GM19328 (cell line): ENCODE results near the gene ATR.
"Not testable (repeated sequence)": the region's sequence is repeated elsewhere in the genome, so short reads cannot be mapped to it uniquely, and the experiment has no call there.

ENCODE experiments used
- ATAC-seq: cut with Tn5 transposase; IDR thresholded peaks from one replicate; pipeline ENCODE4 v1.9.1; 2021; ENCODE audit warnings: mild to moderate bottlenecking, moderate library complexity; ENCODE audit not compliant: unreplicated experiment

The ATR gene

DNA sequence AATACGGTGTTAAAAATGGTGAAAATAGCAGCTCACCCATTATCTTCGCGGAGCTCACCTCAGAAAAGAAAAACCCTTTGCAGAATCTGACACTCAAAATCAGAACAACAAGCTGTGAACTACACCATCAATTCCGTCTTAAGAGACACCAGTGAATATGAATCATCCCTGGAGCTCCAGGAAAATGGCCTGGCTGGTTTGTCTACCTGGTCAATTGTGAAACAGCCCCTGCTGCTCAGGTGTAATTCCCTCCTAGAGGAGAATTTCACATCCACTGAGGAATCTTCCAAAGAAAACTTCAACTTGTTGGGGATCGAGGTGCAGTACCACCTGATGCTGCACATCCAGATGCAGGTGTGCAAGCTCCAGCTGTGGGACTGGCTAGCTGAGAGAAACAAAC is 127.7 kb downstream of the ATR start:
- ATAC-seq, result no peak

DNA sequence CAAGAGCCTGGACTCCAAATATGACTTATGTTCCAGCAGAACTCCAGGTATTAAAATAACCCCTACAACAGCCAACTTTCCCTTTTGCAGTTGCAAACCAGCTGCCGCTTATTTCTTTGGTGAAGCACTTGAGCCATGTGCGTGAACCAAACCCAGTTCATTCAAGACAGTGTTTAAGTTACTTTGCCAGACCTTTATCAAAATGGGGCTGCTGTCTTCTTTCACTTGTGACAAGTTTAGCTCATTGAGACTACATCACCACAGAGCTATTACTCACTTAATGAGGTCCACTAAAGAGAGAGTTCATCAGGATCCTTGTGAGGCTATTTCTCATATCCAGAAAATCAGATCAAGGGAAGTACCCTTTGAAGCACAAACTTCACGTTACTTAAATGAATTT is 128.3 kb downstream of the ATR start:
- no peak for ATAC-seq

DNA sequence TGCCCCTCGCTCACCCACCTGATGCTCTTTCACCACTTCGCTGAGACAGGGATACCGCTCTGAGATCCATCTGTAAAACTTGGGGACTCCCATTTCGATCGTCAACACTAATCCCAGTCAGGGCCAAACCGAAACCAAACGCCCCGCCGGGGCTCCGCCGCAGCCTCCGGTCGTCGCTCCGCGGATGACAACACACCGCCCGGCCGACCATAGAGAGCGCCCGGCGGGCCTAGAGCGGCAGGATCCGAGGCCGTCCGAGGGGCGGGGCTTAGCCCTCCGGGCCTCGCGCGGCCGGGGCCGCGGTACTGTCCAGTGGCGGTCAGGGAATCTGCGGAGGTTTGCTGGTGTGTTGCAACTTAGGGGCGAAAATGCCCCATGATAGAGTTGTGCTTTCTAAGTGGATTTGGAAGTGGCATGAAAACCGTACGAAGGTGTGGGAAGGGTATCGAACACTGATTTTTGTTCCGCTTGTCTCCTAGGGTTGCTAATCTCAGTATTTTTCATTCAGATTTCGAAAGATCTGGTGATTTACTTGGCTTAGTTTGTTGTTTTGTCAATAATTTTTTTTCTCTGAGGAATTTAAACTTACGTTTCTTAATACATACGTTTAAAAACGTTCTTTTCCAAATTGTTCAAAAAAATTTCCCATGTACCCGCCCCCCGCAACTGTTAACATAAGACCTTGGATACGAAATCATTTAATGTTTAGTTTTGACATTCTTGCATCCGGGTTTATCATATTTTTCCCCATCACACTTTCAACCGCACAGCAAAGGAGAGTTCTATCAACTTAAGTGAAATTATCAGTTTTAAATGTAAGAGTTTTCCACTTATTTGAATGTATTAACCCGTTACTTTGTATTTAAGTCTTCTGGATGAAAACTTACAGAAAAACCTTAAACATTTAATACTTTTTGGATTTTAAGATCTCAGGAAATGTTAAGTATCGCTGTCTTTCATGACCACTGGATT is 130.4 kb downstream of the ATR start, which contains the start of gene XRN1:
Gene XRN1, minus strand, starts transcription at position 186 of the 972 bp plus-strand sequence. Its CDS starts 93 bp downstream, at position 93.
- ATAC-seq, result peak; percentile 81

DNA sequence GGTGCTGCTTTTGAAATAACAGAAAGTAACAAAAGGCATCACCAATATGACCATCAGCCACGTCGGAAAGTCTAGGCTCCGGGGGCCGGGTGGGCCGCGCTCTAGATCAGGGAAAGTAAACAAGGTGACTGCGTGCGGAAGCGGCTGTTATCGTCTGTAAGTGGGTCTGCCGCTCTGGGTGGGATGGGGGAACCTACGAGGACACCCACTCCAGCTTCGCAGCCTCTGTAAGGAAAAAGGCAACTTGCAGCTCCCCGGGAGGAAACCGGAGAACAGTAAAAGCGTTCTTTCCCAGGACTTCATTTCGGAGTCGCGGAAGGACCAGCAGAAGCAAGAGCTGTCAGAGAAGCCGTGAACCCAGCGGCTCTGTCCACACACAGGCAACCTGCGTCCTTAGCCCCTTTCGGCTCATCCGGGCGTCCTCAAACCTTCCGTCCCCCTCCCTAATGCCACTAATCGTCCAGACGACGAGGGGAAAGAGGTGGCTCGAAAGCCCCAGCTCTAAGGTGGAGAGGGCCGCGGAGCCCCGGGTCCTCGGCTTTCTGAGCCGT is 131.2 kb downstream of the ATR start:
- ATAC-seq, result peak; percentile 25

DNA sequence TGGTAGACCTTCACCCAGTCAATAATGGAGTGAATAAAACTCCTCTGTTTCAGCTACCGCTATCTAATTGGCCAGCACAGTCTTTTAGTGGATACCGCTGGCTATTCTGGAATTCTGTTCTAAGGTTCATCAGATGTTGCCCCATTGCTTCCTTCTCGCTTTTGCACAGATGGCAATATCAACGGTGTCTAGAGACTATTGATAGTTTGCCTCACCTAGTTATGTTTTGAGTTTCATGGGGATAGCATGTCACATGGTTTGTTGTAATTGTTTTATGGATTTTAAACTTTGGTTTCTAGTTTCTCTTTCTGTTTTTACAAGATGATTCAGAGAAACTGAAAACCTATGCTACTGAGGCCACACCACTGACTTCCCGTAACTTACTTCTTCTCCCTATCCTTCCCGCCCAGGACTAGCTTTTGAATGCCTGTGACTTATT is 132.7 kb downstream of the ATR start:
- no peak for ATAC-seq

DNA sequence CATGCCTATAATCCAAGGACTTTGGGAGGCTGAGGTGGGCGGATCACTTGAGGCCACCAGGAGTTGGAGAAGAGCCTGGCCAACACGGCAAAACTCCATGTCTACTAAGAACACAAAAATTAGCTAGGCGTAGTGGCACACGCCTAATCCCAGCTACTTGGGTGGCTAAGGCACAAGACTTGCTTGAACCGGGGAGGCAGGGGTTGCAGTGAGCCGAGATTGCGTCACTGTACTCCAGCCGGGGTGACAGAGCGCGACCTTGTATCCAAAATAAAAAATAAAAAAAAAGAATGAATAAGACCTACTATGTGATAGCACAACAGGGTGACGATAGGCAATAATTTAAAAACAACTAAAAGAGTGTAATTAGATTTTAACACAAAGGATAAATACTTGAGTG is 134.2 kb downstream of the ATR start:
- no peak for ATAC-seq

DNA sequence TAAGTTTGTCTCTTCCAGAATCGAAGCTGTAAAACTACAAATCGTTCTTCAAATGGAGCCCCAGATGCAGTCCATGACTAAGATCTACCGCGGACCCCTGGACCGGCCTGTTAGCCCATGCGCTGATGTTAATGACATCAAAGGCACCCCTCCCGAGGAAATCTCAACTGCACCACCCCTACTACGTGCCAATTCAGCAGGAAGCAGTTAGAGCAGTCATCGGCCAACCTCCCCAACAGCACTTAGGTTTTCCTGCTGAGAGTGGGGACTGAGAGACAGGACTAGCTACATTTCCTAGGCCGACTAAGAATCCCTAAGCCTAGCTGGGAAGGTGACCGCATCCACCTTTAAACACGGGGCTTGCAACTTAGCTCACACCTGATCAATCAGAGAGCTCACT is 135.5 kb downstream of the ATR start:
- not testable (repeated sequence) for ATAC-seq

DNA sequence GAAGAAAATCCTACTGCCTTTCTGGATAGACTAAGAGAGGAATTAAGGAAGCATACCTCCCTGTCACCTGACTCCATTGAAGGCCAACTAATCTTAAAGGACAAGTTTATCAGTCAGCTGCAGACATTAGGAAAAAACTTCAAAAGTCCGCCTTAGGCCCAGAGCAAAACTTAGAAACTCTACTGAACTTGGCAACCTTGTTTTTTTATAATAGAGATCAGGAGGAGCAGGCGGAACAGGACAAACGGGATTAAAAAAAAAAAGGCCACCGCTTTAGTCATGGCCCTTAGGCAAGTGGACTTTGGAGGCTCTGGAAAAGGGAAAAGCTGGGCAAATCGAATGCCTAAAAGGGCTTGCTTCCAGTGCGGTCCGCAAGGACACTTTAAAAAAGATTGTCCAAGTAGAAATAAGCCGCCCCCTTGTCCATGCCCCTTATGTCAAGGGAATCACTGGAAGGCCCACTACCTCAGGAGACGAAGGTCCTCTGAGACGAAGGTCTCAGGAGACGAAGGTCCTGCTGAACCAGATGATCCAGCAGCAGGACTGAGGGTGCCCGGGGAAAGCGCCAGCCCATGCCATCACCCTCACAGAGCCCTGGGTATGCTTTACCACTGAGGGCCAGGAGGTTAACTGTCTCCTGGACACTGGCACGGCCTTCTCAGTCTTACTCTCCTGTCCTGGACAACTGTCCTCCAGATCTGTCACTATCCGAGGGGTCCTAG is 138.9 kb downstream of the ATR start:
- not testable (repeated sequence) for ATAC-seq

DNA sequence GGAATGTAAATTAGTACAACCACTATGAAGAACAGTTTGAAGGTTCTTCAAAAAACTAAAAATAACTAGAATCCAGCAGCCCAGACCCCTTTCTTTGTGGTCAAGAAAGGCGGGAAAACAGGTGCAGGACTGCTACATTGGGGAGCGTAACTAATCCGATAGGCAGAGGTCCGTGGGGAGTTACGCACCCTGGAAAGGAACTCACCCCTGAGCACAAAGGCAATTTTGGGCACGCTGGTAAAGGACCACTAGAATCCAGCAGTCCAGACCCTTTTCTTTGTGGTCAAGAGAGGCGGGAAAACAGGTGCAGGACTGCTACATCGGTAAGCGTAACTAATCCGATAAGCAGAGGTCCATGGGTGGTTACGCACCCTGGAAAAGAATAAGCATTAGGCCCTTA is 140.4 kb downstream of the ATR start:
- ATAC-seq, result not testable (repeated sequence)

DNA sequence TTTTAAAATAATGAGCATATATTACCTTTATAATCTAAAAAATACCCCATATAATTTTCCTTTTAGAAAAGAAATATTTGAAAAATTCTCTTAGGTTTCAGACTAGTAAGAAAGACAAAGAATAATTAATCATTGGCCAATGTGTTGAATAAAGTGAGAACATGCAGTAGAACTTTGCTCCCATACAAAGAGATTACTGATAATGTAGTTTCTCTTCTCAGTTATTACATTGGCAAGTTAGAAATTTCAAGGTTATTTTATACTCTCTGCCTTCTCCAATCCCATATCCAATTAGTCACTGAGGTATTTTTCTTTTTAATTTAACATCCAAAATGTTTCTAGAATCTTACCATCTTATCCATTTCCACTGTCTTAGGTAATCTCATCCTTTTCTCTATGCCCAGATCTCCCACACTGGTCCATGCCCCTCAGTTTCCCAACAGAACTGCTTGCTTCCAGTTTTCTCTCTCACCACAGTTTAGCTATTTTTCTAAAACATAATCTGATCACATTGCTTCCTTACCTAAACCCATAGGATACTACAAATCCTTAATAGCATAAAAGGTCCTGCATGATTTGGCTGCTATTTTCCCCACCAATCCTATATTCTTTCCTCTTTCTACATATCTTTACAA is 141.5 kb downstream of the ATR start:
- ATAC-seq, result no peak

DNA sequence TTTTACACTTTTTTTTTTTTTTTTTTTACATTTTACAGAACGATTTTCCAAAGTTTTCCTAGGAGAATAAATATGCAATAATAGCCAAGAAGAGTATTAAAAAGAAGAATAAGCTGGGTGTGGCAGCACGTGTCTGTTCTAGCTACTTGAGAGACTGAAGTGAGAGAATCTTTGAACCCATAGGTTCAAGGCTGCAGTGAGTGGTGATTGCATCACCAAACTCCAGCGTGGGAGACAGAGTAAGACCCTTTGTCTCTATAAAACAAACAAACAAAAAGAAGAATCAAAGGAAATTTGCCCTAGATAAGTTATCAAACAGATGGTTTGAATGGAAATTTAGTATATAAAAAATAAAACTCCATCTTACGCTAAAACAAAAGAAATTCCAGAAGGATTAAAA is 144.0 kb downstream of the ATR start:
- no peak for ATAC-seq

DNA sequence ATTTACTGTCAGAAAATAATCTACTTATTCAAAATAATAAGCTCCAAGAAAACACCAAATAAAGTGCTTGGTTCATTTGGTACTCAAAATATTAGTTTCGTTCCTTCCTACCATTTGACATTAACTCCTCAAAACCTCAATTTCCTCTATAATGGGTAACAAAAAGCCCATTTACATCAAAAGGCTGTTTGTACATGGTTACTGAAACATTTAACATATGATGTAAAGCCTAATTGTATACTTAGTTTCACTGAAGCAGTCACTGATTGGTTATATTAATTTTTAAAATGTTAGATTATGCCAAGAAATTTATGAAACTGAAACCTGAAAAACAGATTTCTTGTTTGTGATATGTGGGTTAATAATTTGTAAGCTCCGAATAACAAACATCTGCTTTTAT is 145.4 kb downstream of the ATR start:
- ATAC-seq, result no peak

DNA sequence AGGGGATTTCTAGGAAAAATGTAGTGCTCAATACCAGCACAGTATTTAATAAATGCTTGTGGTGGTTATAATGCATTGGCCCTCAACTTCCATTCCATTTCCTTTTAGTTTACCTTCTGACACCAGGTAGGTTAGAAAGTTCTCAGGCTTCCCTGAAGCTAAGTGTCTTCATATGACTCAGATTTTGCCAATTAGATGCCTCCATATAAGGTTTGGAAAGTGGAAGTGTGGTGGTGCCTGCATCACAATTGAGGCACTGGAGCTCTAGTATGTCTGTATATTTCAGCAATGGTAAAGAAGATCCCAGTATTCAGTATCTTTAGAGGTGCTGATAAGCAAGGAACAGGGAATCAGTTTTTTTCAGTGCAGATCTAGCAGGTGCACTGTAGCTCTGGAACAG is 149.0 kb downstream of the ATR start:
- ATAC-seq, result no peak

DNA sequence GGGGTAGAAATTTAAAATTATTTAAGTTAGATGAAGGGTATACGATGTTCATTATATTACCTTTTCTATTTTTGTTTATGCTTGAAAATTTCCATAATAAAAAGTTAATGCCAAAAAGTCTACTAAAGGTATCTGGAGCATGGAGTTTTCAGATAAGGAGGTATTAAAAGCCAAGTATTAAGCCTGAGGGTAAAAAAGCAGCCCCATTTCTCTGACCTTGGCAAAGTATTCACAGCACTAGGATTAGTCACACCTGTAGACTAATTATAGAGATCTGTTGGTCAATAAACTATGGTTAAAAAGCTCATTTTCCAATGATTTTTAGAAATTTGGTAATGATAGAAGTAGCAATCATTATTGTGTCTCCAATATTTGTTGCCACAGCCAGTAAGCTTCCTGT is 153.8 kb downstream of the ATR start:
- no peak for ATAC-seq

DNA sequence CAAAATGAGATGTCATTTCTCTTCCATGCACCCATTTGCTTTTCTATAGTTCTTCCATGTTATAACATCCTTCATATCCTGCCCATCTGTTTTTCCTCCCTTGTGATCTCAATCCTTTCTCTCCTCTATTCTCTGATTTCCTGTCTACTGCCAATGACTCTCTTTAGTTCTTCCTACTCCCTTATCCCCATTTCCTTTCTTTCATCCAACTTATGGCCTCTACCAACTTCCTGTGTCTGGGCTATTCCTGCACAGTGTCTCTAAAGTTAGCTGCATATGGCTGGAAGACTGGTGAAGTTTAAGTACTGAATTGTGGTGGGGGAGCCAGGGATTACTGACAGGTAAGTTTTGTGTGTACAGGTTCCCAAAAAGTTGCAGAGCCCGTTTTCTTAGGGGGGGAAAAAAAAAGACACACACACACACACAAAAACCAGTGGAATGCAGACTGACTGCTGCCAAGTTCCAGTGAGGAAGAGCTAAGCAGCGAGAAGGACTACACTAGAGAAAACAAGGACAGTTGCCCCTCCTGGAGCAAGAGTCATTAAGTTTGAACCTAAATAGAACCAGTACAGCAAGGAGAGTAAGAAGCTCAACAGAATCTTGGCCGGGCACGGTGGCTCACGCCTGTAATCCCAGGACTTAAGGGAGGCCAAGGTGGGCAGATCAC is 159.5 kb downstream of the ATR start:
- no peak for ATAC-seq

DNA sequence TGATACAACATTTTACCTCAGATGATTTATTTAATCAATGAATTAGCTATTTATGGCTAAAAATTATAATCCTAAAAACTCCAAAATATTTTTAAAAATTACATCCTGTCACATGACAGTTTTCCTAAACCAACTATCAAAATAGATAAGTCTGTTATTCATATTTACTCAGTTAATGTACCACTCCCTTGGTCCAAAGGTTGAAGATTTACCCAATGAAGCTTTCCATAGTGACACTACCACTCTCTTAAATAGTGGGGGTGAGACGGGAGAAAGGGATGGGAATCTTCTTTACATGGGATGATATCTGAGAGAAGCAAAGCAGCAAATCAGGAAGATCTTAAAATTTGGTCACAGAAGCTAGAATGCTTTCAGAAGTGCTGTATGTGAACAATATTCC is 161.2 kb downstream of the ATR start:
- no peak for ATAC-seq

DNA sequence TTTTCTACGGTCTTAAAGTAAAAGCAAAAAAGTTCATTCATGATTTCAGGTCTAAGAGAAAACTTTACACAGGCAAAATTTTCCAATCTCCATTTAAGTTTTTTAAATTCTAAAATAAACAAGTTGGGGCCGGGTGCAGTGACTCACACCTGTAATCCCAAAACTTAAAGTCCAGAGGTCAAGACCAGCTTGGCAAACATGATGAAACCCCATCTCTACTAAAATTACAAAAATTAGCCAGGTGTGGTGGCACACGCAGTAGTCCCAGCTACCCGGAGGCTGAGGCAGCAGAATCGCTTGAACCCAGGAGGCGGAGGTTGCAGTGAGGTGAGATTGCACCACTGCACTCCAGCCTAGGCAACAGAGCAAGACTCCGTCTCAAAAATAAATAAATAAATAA is 178.0 kb downstream of the ATR start:
- not testable (repeated sequence) for ATAC-seq
